Body of pancreas (tissue), 4 donors: ENCODE data around the gene SLC12A3. TPM values are rescaled to one million over a fixed set of nuclear protein-coding genes. Genes with fewer than 3 reads are reported as not detected.

Experiments
- ATAC-seq: fragments of 150-250 bp; one replicate; pipeline ENCODE4 v1.9.1; 2016
- DNase-seq, 4 donors: peaks; one replicate each; pipeline ENCODE4 v3.0.0-alpha.2; 2019
- H3K27ac ChIP-seq, 4 donors: fragments of 200-600 bp; sonication (generic); 1 replicate in 3 of 4; 2 replicates in 1 of 4; pipeline versions ENCODE4 v1.5.1 to v1.6.1; 2016 to 2019; ENCODE audit warnings: mild to moderate bottlenecking in 1 of 4, mixed read lengths in 1 of 4, moderate library complexity in 1 of 4
- H3K27me3 ChIP-seq, 2 donors: fragments of 200-600 bp; sonication (generic); one replicate each; pipeline ENCODE4 v1.6.0; 2016; ENCODE audit warnings: mild to moderate bottlenecking in 1 of 2
- H3K36me3 ChIP-seq, 2 donors: fragments of 200-600 bp; sonication (generic); replicated peaks in 1 of 2; 2 replicates each; pipeline ENCODE4 v1.5.1; 2016; ENCODE audit warnings: low read depth in 2 of 2; ENCODE audit not compliant: insufficient read depth in 1 of 2
- H3K4me1 ChIP-seq: fragments of 200-600 bp; sonication (generic); one replicate; pipeline ENCODE4 v1.6.0; 2016
- H3K4me3 ChIP-seq, 2 donors: fragments of 200-600 bp; sonication (generic); 1 replicate in 1 of 2; 2 replicates in 1 of 2; pipeline ENCODE4 v1.5.1; 2016 to 2019
- H3K9me3 ChIP-seq, 3 donors: fragments of 200-600 bp; sonication (generic); 1 replicate in 2 of 3; 2 replicates in 1 of 3; pipeline ENCODE4 v1.5.1; 2016
- POLR2A ChIP-seq, 3 donors: fragments of 450-650 bp; IDR thresholded peaks; one replicate each; pipeline ENCODE4 v1.6.1; 2016; ENCODE audit warnings: antibody characterized with exemption in 3 of 3, mild to moderate bottlenecking in 2 of 3
- WGBS, 2 donors: methylation state at CpG; one replicate each; pipeline ENCODE4 v1.1.5; 2017; 5-methylcytosine and 5-hydroxymethylcytosine counted together
- intact Hi-C: fragments of 100-400 bp; cut with DNase I; formaldehyde crosslinking; loops from one replicate; pipeline ENCODE4 v1.15.1; 2023
- total RNA-seq, 2 donors: library from RNA; depleted of rRNA; stranded (reverse); fragments of >200 nt; gene quantifications; one replicate each; pipeline ENCODE4 v1.1.0, GENCODE V29; 2016
- TF ChIP-seq, protein P1 (sequence below), 7 experiments: fragments of 450-650 bp in 4 of 7; fragments of 200-600 bp in 3 of 7; sonication (generic) in 3 of 7; IDR thresholded peaks; one replicate each; pipeline ENCODE4 v1.5.1; 2016 to 2019; ENCODE audit warnings: antibody characterized with exemption in 7 of 7

Gene SLC12A3
- total RNA-seq, 2 donors from 2014 or later: not detected

GRCh38 chr16:56956756-56957155 is 91.7 kb downstream of the SLC12A3 start:
- Histone ChIP-seq H3K4me1 (no peaks in the 10 kb centered on the region), H3K27me3 (no peaks in the 10 kb centered on the region), H3K36me3 (no peaks in the 10 kb centered on the region), H3K9me3 (no peaks in the 10 kb centered on the region), H3K4me3 (no peak overlapping the region), H3K27ac (no peak overlapping the region)
- no peak for DNase-seq
- 50 to 76% methylated on average over 4 of the region's 4 CpGs for WGBS, 2 donors
- ATAC-seq: no peak
- intact Hi-C loops: no loop called here
- TF ChIP-seq, protein P1, sequence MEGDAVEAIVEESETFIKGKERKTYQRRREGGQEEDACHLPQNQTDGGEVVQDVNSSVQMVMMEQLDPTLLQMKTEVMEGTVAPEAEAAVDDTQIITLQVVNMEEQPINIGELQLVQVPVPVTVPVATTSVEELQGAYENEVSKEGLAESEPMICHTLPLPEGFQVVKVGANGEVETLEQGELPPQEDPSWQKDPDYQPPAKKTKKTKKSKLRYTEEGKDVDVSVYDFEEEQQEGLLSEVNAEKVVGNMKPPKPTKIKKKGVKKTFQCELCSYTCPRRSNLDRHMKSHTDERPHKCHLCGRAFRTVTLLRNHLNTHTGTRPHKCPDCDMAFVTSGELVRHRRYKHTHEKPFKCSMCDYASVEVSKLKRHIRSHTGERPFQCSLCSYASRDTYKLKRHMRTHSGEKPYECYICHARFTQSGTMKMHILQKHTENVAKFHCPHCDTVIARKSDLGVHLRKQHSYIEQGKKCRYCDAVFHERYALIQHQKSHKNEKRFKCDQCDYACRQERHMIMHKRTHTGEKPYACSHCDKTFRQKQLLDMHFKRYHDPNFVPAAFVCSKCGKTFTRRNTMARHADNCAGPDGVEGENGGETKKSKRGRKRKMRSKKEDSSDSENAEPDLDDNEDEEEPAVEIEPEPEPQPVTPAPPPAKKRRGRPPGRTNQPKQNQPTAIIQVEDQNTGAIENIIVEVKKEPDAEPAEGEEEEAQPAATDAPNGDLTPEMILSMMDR (IDR thresholded peaks at IDR 0.05): no peak
- no peak for TF ChIP-seq POLR2A (IDR thresholded peaks at IDR 0.05)

- H3K9me3 ChIP-seq: no peaks in the 10 kb centered on the region
- H3K4me3 ChIP-seq: no peak overlapping the region
- TF ChIP-seq POLR2A (IDR thresholded peaks at IDR 0.05): no peak
- TF ChIP-seq, protein P1 (IDR thresholded peaks at IDR 0.05): no peak
- DNase-seq: no peak
- no peaks in the 10 kb centered on the region for H3K27me3 ChIP-seq
- WGBS, 2 donors: 75 to 77% methylated on average over 6 to 13 of the region's 13 CpGs
- no peak overlapping the region for H3K27ac ChIP-seq
- intact Hi-C loops: loop anchor here (5.0 kb wide), 1 partner anchor 93 kb away; the partner anchor contains the start of gene SLC12A3
- no peaks in the 10 kb centered on the region for H3K36me3 ChIP-seq
- no peak for ATAC-seq
- peaks cover 8% of the 10 kb centered on the region for H3K4me1 ChIP-seq
These were observed 95.8 kb downstream of the SLC12A3 start for GRCh38 chr16:56960681-56961281.

GRCh38 chr16:56961386-56961785 is 96.4 kb downstream of the SLC12A3 start:
- Histone ChIP-seq H3K27me3 (no peaks in the 10 kb centered on the region), H3K36me3 (no peaks in the 10 kb centered on the region), H3K4me3 (no peak overlapping the region), H3K27ac (no peak overlapping the region), H3K4me1 (peaks cover 8% of the 10 kb centered on the region), H3K9me3 (no peaks in the 10 kb centered on the region)
- 61 to 76% methylated on average over 3 of the region's 3 CpGs for WGBS, 2 donors
- ATAC-seq: no peak
- intact Hi-C loops: loop anchor here (5.0 kb wide), 1 partner anchor 94 kb away; the partner anchor contains the start of gene SLC12A3
- no peak for DNase-seq
- TF ChIP-seq, protein P1 (IDR thresholded peaks at IDR 0.05): no peak

DNA sequence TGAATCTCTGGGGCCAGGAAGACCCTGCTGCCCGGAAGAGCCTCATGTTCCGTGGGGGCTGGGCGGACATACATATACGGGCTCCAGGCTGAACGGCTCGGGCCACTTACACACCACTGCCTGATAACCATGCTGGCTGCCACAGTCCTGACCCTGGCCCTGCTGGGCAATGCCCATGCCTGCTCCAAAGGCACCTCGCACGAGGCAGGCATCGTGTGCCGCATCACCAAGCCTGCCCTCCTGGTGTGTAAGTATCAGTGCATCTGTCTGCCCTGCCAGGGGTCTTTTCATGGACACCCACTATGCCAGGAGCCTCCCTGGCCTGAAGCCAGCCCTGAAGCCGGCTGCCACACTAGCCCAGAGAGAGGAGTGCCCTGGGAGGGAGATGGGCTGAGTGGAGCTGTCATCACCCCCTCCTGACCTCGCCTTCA is 96.9 kb downstream of the SLC12A3 start, which contains the start of gene CETP:
TSS of gene CETP (plus strand) at position 100 of the 431 bp plus-strand sequence. CDS start at position 130, 30 bp downstream.
- Histone ChIP-seq H3K9me3 (no peaks in the 10 kb centered on the region), H3K4me1 (peaks cover 8% of the 10 kb centered on the region), H3K27ac (no peak within 1 kb of the TSS), H3K36me3 (no peaks in the 10 kb centered on the region), H3K4me3 (no peak within 1 kb of the TSS), H3K27me3 (no peaks in the 10 kb centered on the region)
- DNase-seq (no peak), ATAC-seq (no peak)
- intact Hi-C loops: loop anchor here (5.0 kb wide), 1 partner anchor 95 kb away; the partner anchor contains the start of gene SLC12A3
- WGBS, 2 donors: 77 to 84% methylated on average over 9 to 12 of the region's 12 CpGs
- TF ChIP-seq POLR2A (IDR thresholded peaks at IDR 0.05): no peak
- TF ChIP-seq, protein P1 (IDR thresholded peaks at IDR 0.05): no peak
